ENCODE data around the gene HTRA3.

The HTRA3 gene

GRCh38 chr4:8329859-8330761 is 60.6 kb downstream of the HTRA3 start:
- Histone ChIP-seq H3K27ac (peak overlapping the region in 1 of 2 donors; percentile 36), H3K4me1 (peaks cover 0 to 14% (median 1%) of the 10 kb centered on the region in 4 donors), H3K27me3 (no peaks in the 10 kb centered on the region), H3K4me3 (no peak overlapping the region), H3K9me3 (peaks cover 0 to 7% (median 0%) of the 10 kb centered on the region in 3 donors), H3K36me3 (no peaks in the 10 kb centered on the region)
- no peak for TF ChIP-seq CTCF (IDR thresholded peaks at IDR 0.05)
- intact Hi-C loops (cut with DNase I; ENCODE audit: low total_unique reads), result no loop called here
- peak in 1 of 2 donors; percentile 63 for DNase-seq

DNA sequence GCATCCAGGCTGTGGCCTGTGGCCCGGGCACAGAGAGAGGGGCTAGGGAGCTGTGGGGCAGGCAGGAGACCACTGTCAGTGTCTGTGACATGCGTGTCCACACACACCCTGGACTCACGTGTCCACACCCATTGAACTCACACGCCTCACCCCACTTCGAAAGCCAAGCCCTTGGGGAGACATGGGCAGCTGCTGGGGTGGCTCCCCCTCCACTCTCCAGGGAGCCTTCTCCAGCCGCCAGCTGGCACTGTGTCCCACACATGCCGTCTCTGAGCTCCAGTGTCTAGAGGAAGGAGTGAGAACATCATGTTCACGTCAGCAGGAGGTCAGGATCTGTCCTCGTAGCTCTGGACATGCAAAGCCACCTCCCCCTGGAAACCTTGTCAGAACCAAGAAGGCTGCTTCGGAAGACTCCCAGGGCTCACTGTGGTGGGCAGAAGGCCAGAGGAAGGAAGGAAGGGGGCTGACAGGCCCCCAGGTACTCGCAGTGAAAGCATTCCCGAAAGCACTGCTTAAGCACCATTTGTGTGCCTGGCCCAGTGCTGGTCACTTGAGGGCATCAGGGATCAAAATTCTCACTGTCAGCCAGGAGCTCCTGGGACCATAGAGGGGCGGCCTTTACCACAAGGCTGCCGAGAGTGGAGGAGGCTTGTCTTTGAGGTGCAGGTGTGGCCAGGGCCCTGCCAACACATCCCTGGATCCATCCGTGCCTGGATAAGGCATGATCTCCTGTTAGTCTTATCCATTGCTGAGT is 61.4 kb downstream of the HTRA3 start:
- Histone ChIP-seq H3K36me3 (no peaks in the 10 kb centered on the region), H3K27ac (peak overlapping the region in 1 of 2 donors; percentile 36), H3K4me1 (peaks cover 0 to 14% (median 1%) of the 10 kb centered on the region in 4 donors), H3K4me3 (no peak overlapping the region), H3K9me3 (peaks cover 0 to 4% (median 0%) of the 10 kb centered on the region in 3 donors), H3K27me3 (no peaks in the 10 kb centered on the region)
- no peak for TF ChIP-seq CTCF (IDR thresholded peaks at IDR 0.05)
- intact Hi-C loops (cut with DNase I; ENCODE audit: low total_unique reads), result no loop called here
- DNase-seq, result peak in 1 of 2 donors; percentile 88

DNA sequence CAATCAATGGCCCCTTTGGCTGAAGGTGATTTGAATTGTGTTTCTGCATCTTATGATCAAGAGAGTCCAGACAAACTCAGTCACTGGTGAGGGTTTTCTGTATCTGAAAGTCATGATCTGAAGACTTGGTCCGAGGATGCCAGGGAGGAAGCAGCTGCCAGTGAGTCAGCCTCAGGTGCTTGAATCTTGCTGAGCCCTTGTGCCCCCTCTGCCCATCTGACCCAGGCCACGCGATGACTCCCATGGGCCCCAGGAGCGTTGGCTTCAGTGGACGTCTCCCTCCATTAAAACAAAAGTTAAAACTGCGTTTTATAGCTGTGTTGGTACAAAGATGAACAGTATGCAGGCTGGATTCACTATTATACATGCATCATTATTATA is 62.0 kb downstream of the HTRA3 start:
- Histone ChIP-seq H3K4me1 (peaks cover 0 to 14% (median 1%) of the 10 kb centered on the region in 4 donors), H3K4me3 (no peak overlapping the region), H3K27me3 (no peaks in the 10 kb centered on the region), H3K9me3 (peaks cover 0 to 1% (median 0%) of the 10 kb centered on the region in 3 donors), H3K36me3 (no peaks in the 10 kb centered on the region), H3K27ac (peak overlapping the region in 1 of 2 donors; percentile 28)
- intact Hi-C loops (cut with DNase I; ENCODE audit: low total_unique reads), result no loop called here
- no peak for TF ChIP-seq CTCF (IDR thresholded peaks at IDR 0.05)
- peak in 1 of 2 donors; percentile 47 for DNase-seq

DNA sequence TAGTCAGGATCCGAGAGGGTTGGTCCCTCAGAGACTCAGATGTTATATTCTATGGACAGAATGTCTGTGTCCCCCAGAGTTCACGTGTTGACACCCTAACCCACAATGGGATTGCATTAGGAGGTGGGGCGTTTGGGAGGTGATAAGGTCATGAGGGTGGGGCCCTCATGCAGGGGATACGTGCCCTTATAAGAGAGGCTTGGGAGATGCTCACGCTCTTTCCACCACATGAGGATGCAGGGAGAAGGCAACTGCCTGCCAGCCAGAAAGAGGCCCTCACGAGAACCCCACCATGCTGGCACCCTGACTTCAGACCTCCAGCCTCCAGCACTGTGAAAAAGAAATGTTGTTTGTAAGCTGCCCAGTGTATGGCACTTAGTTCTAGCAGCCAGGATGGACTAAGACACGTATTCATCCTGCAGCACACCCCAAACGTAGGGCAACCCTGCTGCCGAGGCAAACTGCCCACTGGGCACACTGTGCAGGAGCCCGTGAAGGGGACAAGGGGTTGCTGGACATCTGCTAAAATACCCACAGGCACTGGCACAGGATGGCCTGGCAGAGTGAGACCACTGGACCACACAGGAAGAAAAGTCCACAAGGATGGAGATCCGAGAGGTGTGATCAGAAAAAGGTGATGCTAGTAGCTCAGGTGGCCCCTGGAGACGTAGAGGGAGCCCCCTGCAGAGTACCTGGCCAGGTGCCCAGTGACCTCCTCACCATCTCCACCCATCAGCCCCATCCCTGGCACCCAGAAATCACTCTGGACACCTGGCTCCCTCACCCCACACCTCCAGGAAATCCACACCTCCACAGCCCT is 62.7 kb downstream of the HTRA3 start:
- intact Hi-C loops (cut with DNase I; ENCODE audit: low total_unique reads), result no loop called here
- Histone ChIP-seq H3K4me3 (no peak overlapping the region), H3K9me3 (peaks cover 0 to 3% (median 0%) of the 10 kb centered on the region in 3 donors), H3K36me3 (no peaks in the 10 kb centered on the region), H3K27me3 (no peaks in the 10 kb centered on the region), H3K27ac (no peak overlapping the region), H3K4me1 (peaks cover 0 to 14% (median 1%) of the 10 kb centered on the region in 4 donors)
- TF ChIP-seq CTCF (IDR thresholded peaks at IDR 0.05), result no peak
- DNase-seq, result peak in 1 of 2 donors; percentile 51

DNA sequence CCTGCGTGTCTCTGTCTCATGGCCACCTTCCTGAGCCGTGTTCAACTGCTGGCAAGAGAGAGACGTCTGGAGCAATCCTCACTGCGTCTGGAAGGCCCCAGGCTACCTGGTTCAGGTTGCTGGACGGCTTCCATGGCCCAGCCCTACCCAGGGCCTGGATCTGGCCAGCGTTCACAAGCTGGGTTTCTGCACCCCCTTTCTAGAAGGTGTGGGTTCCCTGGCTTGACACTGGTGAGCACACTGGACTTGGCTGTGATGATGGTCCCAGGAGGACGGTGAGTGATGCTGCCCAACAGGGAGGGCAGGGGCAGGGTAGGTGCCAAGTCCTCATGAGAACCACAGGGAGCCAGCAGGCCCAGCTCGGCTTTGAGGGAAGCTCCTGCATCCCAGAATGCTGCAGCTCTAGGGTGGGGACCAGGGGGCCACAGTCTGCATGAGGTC is 63.4 kb downstream of the HTRA3 start:
- Histone ChIP-seq H3K9me3 (peaks cover 0 to 3% (median 0%) of the 10 kb centered on the region in 3 donors), H3K4me3 (no peak overlapping the region), H3K27me3 (no peaks in the 10 kb centered on the region), H3K27ac (no peak overlapping the region), H3K4me1 (peaks cover 0 to 14% (median 1%) of the 10 kb centered on the region in 4 donors), H3K36me3 (no peaks in the 10 kb centered on the region)
- no peak for TF ChIP-seq CTCF (IDR thresholded peaks at IDR 0.05)
- intact Hi-C loops (cut with DNase I; ENCODE audit: low total_unique reads), result no loop called here
- DNase-seq, result peak in 1 of 2 donors; percentile 56

All from tibial artery (tissue), 4 donors.